HG03442 (cell line): ENCODE measurements around the gene NXPH4.
A peak's percentile ranks its signal among the peaks of the same experiment; 100 is the strongest.

Source experiments
- ATAC-seq: cut with Tn5 transposase; IDR thresholded peaks from one replicate; pipeline ENCODE4 v1.9.1; 2021; ENCODE audit warnings: mild to moderate bottlenecking, moderate library complexity; ENCODE audit not compliant: unreplicated experiment

The NXPH4 gene

GRCh38 chr12:57203201-57203600 is 13.4 kb upstream of the NXPH4 start:
- ATAC-seq: no peak

- ATAC-seq: no peak
Measured at GRCh38 chr12:57203791-57204190, 12.8 kb upstream of the NXPH4 start.

- no peak for ATAC-seq
Measured at GRCh38 chr12:57204454-57204853, 12.1 kb upstream of the NXPH4 start.

GRCh38 chr12:57205186-57205585 is 11.4 kb upstream of the NXPH4 start:
- ATAC-seq: no peak

GRCh38 chr12:57205931-57206330 is 10.7 kb upstream of the NXPH4 start:
- no peak for ATAC-seq

- no peak for ATAC-seq
Measured at GRCh38 chr12:57207731-57208630, 8.6 kb upstream of the NXPH4 start.

GRCh38 chr12:57208631-57209282 is 7.8 kb upstream of the NXPH4 start:
- ATAC-seq: no peak

- ATAC-seq: no peak
Measured at GRCh38 chr12:57209916-57210315, 6.7 kb upstream of the NXPH4 start.

GRCh38 chr12:57210461-57210860 is 6.1 kb upstream of the NXPH4 start:
- no peak for ATAC-seq

- no peak for ATAC-seq
Measured at GRCh38 chr12:57210926-57211692, 5.5 kb upstream of the NXPH4 start.

- ATAC-seq: no peak
Measured at GRCh38 chr12:57211791-57212700, 4.5 kb upstream of the NXPH4 start.

- no peak for ATAC-seq
Measured at GRCh38 chr12:57212701-57213057, 3.9 kb upstream of the NXPH4 start.

GRCh38 chr12:57213058-57213715 is 3.4 kb upstream of the NXPH4 start:
- ATAC-seq: peak; percentile 43

- no peak for ATAC-seq
Measured at GRCh38 chr12:57213763-57214397, 2.7 kb upstream of the NXPH4 start.

GRCh38 chr12:57214398-57214781 is 2.2 kb upstream of the NXPH4 start:
- no peak for ATAC-seq

- no peak for ATAC-seq
Measured at GRCh38 chr12:57215065-57215464, 1.5 kb upstream of the NXPH4 start.

GRCh38 chr12:57215668-57216013 is 953 bp upstream of the NXPH4 start:
- ATAC-seq: no peak

GRCh38 chr12:57216921-57217879 is 606 bp downstream of the NXPH4 start:
- ATAC-seq: no peak
